Panc1 (cell line): Measurements from ENCODE around the gene CSK. TPM values are rescaled to one million over a fixed set of nuclear protein-coding genes. Genes with fewer than 3 reads are reported as not detected.
A peak's percentile ranks its signal among the peaks of the same experiment; 100 is the strongest.

Experiments
- ATAC-seq: fragments of 200-7000 bp; cut with Tn5 transposase; 2 replicates; pipeline ENCODE4 v1.9.1; 2020; ENCODE audit warnings: mild to moderate bottlenecking, moderate library complexity
- BruUV-seq: library from RNA; stranded (reverse); fragments of 400-500 nt; replicated peaks from 2 replicates; lab custom pipeline; 2021; lab: Mats Ljungman, UMichigan
- CTCF ChIA-PET: fragments of 300-600 bp; sonication (Branson Sonifier 250); formaldehyde crosslinking; loops from one replicate; lab custom pipeline; 2022; ENCODE audit warnings: antibody characterized with exemption; lab: Charles Lee
- POLR2A ChIA-PET: fragments of 300-600 bp; sonication (Branson Sonifier 250); formaldehyde crosslinking; loops from one replicate; lab custom pipeline; 2022; ENCODE audit warnings: antibody characterized with exemption; lab: Charles Lee
- DNase-seq: peaks from one replicate; pipeline ENCODE4 v3.0.0-alpha.2; 2010; ENCODE audit warnings: low read depth, low spot score
- H3K27ac ChIP-seq: 2 replicates; pipeline ENCODE4 v1.5.1; 2011; ENCODE audit warnings: mild to moderate bottlenecking, low read length, inconsistent platforms
- H3K27me3 ChIP-seq: fragments of 200-500 bp; sonication (Bioruptor generic); 2 replicates; pipeline ENCODE4 v1.6.0; 2014; ENCODE audit warnings: low read length, inconsistent platforms; ENCODE audit not compliant: control insufficient read depth, insufficient read depth
- H3K36me3 ChIP-seq: fragments of 200-500 bp; sonication (Bioruptor generic); 2 replicates; pipeline ENCODE4 v1.5.1; 2014; ENCODE audit warnings: inconsistent platforms, mild to moderate bottlenecking, low read length, moderate library complexity; ENCODE audit not compliant: control insufficient read depth, insufficient read depth
- H3K4me1 ChIP-seq: 2 replicates; pipeline ENCODE4 v1.5.1; 2011; ENCODE audit warnings: inconsistent platforms, mild to moderate bottlenecking, low read length, moderate library complexity; ENCODE audit not compliant: control insufficient read depth, insufficient read depth
- H3K4me3 ChIP-seq, 2 experiments: 2 replicates each; pipeline ENCODE4 v1.5.1; 2011 to 2012; ENCODE audit warnings: low read depth in 2 of 2, low read length in 2 of 2, mild to moderate bottlenecking in 2 of 2, inconsistent platforms in 1 of 2, moderate library complexity in 1 of 2
- H3K9me3 ChIP-seq: fragments of 200-500 bp; sonication (Bioruptor generic); 2 replicates; pipeline ENCODE4 v1.5.1; 2014; ENCODE audit warnings: low read depth, mild to moderate bottlenecking, inconsistent platforms, low read length, moderate library complexity; ENCODE audit not compliant: control insufficient read depth, insufficient read depth
- CTCF ChIP-seq: fragments of 450-650 bp; IDR thresholded peaks from 2 replicates; pipeline ENCODE4 v1.5.1; 2017; ENCODE audit warnings: mild to moderate bottlenecking
- POLR2AphosphoS5 ChIP-seq: IDR thresholded peaks from 2 replicates; pipeline ENCODE4 v1.6.1; 2012; ENCODE audit warnings: mild to moderate bottlenecking, low read depth, low read length, moderate library complexity
- REST ChIP-seq, 2 experiments: IDR thresholded peaks; 2 replicates each; pipeline ENCODE4 v1.6.1; 2011 to 2012; ENCODE audit warnings: low read depth in 2 of 2, control low read depth in 1 of 2, low read length in 1 of 2, mild to moderate bottlenecking in 1 of 2, moderate library complexity in 1 of 2; ENCODE audit not compliant: insufficient read depth in 1 of 2
- SIN3A ChIP-seq: IDR thresholded peaks from 2 replicates; pipeline ENCODE4 v1.6.1; 2012; ENCODE audit warnings: low read depth, mild to moderate bottlenecking, low read length, moderate library complexity, borderline replicate concordance; ENCODE audit not compliant: insufficient read depth
- TCF7L2 ChIP-seq: IDR thresholded peaks from 2 replicates; pipeline ENCODE4 v1.6.1; 2011; ENCODE audit warnings: mild to moderate bottlenecking, low read depth, low read length, inconsistent platforms
- in situ Hi-C: cut with HindIII; loops from 2 replicates; pipeline ENCODE4 v1.10.0; 2016; ENCODE audit warnings: low sequenced_read_pairs, low pct_unique_long_range_greater_than_20kb
- intact Hi-C: fragments of 100-400 bp; cut with micrococcal nuclease; formaldehyde crosslinking; loops from one replicate; pipeline ENCODE4 v1.10.0; 2022; ENCODE audit not compliant: unreplicated experiment
- total RNA-seq: library from RNA; stranded (reverse); gene quantifications from one replicate; pipeline ENCODE4 v1.2.1, GENCODE V29; 2021; ENCODE audit not compliant: unreplicated experiment

The CSK gene
- total RNA-seq, 1 experiment from 2014 or later, result 81.4 TPM

DNA sequence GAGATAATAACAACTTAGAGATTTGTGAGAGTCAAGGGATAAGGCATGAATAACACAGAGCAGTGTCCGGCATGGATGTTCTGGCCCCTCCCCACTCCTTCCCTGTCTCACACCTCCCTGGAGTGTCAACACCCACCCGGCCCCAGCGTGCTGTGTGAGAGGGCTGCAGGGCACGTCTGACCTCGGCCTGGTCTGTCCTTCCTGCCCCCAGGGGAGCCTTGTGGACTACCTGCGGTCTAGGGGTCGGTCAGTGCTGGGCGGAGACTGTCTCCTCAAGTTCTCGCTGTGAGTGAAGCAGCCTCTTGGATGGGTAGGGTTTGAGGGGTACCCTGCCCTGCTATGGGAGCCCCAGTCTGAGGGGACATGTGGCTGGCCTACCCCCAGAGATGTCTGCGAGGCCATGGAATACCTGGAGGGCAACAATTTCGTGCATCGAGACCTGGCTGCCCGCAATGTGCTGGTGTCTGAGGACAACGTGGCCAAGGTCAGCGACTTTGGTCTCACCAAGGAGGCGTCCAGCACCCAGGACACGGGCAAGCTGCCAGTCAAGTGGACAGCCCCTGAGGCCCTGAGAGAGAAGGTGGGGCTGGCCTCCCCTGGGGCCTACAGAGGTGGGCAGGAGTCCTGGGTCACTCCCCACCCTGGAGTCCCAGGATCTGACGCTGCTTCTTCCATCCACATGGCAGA lies 19.6 kb downstream of the CSK start:
- H3K27me3 ChIP-seq, result no peaks in the 10 kb centered on the region
- H3K4me3 ChIP-seq, result no peak overlapping the region
- CTCF ChIA-PET, result no interaction called here
- no peaks in the 10 kb centered on the region for H3K9me3 ChIP-seq
- peaks cover 2% of the 10 kb centered on the region; the same call in 1 of the 2 replicates for H3K36me3 ChIP-seq
- POLR2A ChIA-PET, result interaction anchor here (0.5 kb wide), 1 partner anchor 94 kb away, joined by 6 read pairs; no protein-coding TSS in a partner anchor
- peaks cover 7% of the 10 kb centered on the region; the same call in 1 of the 2 replicates for H3K4me1 ChIP-seq
- no peak overlapping the region for H3K27ac ChIP-seq
- ATAC-seq (no peak), DNase-seq (no peak)
- TF ChIP-seq SIN3A (no peak), REST (IDR thresholded peaks at IDR 0.05; ENCODE audit: insufficient read depth in 1 of 2, low read depth in 2 of 2, low read length in 1 of 2) (no peak), TCF7L2 (no peak), POLR2AphosphoS5 (no peak), CTCF (no peak)
- intact Hi-C loops (loop anchor here (2.0 kb wide), 1 partner anchor 31 kb away; no protein-coding TSS in a partner anchor), in situ Hi-C loops (no loop called here)
- BruUV-seq, result no TSS peak

DNA sequence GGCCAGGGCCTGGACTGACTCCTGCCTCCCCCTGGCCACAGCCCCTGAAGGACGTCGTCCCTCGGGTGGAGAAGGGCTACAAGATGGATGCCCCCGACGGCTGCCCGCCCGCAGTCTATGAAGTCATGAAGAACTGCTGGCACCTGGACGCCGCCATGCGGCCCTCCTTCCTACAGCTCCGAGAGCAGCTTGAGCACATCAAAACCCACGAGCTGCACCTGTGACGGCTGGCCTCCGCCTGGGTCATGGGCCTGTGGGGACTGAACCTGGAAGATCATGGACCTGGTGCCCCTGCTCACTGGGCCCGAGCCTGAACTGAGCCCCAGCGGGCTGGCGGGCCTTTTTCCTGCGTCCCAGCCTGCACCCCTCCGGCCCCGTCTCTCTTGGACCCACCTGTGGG lies 20.4 kb downstream of the CSK start:
- Histone ChIP-seq H3K9me3 (no peaks in the 10 kb centered on the region), H3K4me3 (no peak overlapping the region), H3K36me3 (peaks cover 2% of the 10 kb centered on the region; the same call in 1 of the 2 replicates), H3K4me1 (peaks cover 7% of the 10 kb centered on the region; the same call in 1 of the 2 replicates), H3K27me3 (no peaks in the 10 kb centered on the region), H3K27ac (no peak overlapping the region)
- ATAC-seq (no peak), DNase-seq (no peak)
- TF ChIP-seq REST (IDR thresholded peaks at IDR 0.05; ENCODE audit: insufficient read depth in 1 of 2, low read depth in 2 of 2, low read length in 1 of 2) (no peak), TCF7L2 (no peak), SIN3A (no peak), POLR2AphosphoS5 (no peak), CTCF (no peak)
- in situ Hi-C loops, result no loop called here
- TSS peak; percentile 77 for BruUV-seq
- intact Hi-C loops, result no loop called here
- CTCF ChIA-PET, result no interaction called here
- POLR2A ChIA-PET, result no interaction called here
